ENCODE measurements around the gene STOX2.
"Not testable (repeated sequence)": the region's sequence is repeated elsewhere in the genome, so short reads cannot be mapped to it uniquely, and the experiment has no call there.

STOX2 gene

GRCh38 chr4:183940864-183941263, 35.8 kb downstream of the STOX2 start:
- DNase-seq, result no peak

GRCh38 chr4:183941964-183942363, 36.9 kb downstream of the STOX2 start:
- DNase-seq, result no peak

GRCh38 chr4:183945741-183946140, 40.6 kb downstream of the STOX2 start:
- no peak for DNase-seq

- no peak for DNase-seq
Observed at GRCh38 chr4:183950536-183950935, 45.4 kb downstream of the STOX2 start.

- DNase-seq, result not testable (repeated sequence)
Observed at GRCh38 chr4:183952652-183953051, 47.5 kb downstream of the STOX2 start.

GRCh38 chr4:183959319-183960045, 54.4 kb downstream of the STOX2 start:
- no peak for DNase-seq

GRCh38 chr4:183960046-183960420, 54.9 kb downstream of the STOX2 start:
- peak; percentile 34 for DNase-seq

- no peak for DNase-seq
Observed at GRCh38 chr4:183960962-183961541, 55.9 kb downstream of the STOX2 start.

- DNase-seq, result no peak
Observed at GRCh38 chr4:183961795-183962194, 56.7 kb downstream of the STOX2 start.

GRCh38 chr4:183962419-183962818, 57.3 kb downstream of the STOX2 start:
- no peak for DNase-seq

- no peak for DNase-seq
Observed at GRCh38 chr4:183966371-183966770, 61.3 kb downstream of the STOX2 start.

GRCh38 chr4:183967266-183967665, 62.2 kb downstream of the STOX2 start:
- DNase-seq, result no peak

GRCh38 chr4:183968502-183968901, 63.4 kb downstream of the STOX2 start:
- DNase-seq, result no peak

- DNase-seq, result no peak
Observed at GRCh38 chr4:183968931-183969330, 63.8 kb downstream of the STOX2 start.

- no peak for DNase-seq
Observed at GRCh38 chr4:183969596-183969995, 64.5 kb downstream of the STOX2 start.

GRCh38 chr4:183971929-183972490, 66.9 kb downstream of the STOX2 start:
- DNase-seq, result no peak

GRCh38 chr4:183977707-183978106, 72.6 kb downstream of the STOX2 start:
- DNase-seq, result no peak

- DNase-seq, result no peak
Observed at GRCh38 chr4:183984566-183984965, 79.5 kb downstream of the STOX2 start.

- no peak for DNase-seq
Observed at GRCh38 chr4:183985786-183986185, 80.7 kb downstream of the STOX2 start.

- no peak for DNase-seq
Observed at GRCh38 chr4:183986291-183986970, 81.3 kb downstream of the STOX2 start.

- DNase-seq, result peak; percentile 45
Observed at GRCh38 chr4:183986971-183987946, 82.2 kb downstream of the STOX2 start.

- DNase-seq, result peak; percentile 45
Observed at GRCh38 chr4:183987987-183988392, 82.9 kb downstream of the STOX2 start.

GRCh38 chr4:183988874-183989273, 83.8 kb downstream of the STOX2 start:
- DNase-seq, result no peak
